Measurements from ENCODE around the gene RHBDD3.

DNA sequence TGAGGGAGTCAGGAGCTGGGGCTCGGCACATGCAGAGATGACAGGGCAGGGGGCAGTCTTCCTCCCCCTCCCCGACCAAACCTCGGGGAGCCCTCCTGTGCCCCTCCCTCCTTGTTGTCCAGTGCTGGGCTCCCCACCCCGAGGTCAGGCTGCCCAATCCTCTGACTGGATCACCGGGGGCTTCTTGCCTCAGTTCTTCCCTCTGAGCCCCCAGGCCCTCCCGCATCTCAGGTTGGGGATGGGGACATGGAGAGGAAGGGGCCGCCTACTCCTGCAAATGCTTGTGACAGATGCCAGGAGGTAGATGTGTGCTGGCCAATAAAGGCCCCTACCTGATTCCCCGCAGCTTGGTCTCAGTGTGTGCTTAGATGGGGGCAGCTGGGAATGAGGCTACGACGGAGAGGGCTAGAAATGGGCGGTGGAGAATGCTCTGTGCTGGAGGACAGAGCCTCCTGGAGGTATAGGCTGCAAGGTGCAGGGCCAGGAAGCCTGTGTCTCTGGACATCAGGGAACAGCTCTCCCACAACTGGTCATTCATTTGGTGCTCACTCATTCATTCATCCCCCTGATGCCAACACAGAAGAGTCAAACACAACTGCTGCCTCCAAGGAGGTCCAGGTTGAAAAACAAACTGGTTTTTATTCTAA is 8.4 kb downstream of the RHBDD3 start:
- no peak for TF ChIP-seq CTCF (IDR thresholded peaks at IDR 0.05)
- TF ChIP-seq POLR2AphosphoS5 (IDR thresholded peaks at IDR 0.05; ENCODE audit: insufficient read depth in 1 of 2, low read depth in 1 of 2) = no peak

Measured in vagina (tissue), 2 donors.